Mammary epithelial cell (primary cell): ENCODE measurements around the gene HTT.

Experiments
- CTCF ChIP-seq, 2 donors: IDR thresholded peaks in 1 of 2; conservative IDR thresholded peaks in 1 of 2; 2 replicates each; pipeline ENCODE4 v1.5.1; 2011 to 2012; ENCODE audit warnings: inconsistent platforms in 2 of 2, low read length in 2 of 2, mild to moderate bottlenecking in 2 of 2, control low read depth in 1 of 2, low read depth in 1 of 2; ENCODE audit not compliant: insufficient read depth in 1 of 2; ENCODE audit errors: extremely low read depth in 1 of 2
- EZH2 ChIP-seq: IDR thresholded peaks from 2 replicates; pipeline ENCODE4 v1.6.1; 2012; ENCODE audit warnings: low read length, inconsistent platforms, borderline replicate concordance

GRCh38 chr4:3251691-3252479 is 177.4 kb downstream of the HTT start:
- TF ChIP-seq CTCF (conservative IDR thresholded peaks at IDR 0.05 in 1 of 2, IDR thresholded peaks at IDR 0.05 in 1 of 2; ENCODE audit: extremely low read depth in 1 of 2, insufficient read depth in 1 of 2, low read depth in 1 of 2, low read length in 2 of 2) (no peak), EZH2 (no peak)
